Fibroblast of mammary gland (primary cell): ENCODE data around the gene GRIN3B.

Source experiments
- DNase-seq: peaks from one replicate; pipeline ENCODE4 v3.0.0-alpha.2; 2010; ENCODE audit warnings: low read depth
- H3K4me3 ChIP-seq: 2 replicates; pipeline ENCODE4 v1.5.1; 2011; ENCODE audit warnings: low read depth, mild to moderate bottlenecking, low read length, moderate library complexity; ENCODE audit not compliant: control insufficient read depth
- CTCF ChIP-seq: conservative IDR thresholded peaks from 2 replicates; pipeline ENCODE4 v1.5.1; 2011; ENCODE audit warnings: low read depth, low read length, inconsistent platforms; ENCODE audit not compliant: control insufficient read depth, insufficient read depth

GRIN3B gene

GRCh38 chr19:1000095-1000494 is at the start of gene GRIN3B:
Gene GRIN3B (plus strand): TSS chr19:1000419. CDS start chr19:1000438, 19 bp downstream.
- peak; percentile 40 for TF ChIP-seq CTCF
- peak; percentile 38 for DNase-seq
- H3K4me3 ChIP-seq = no peak within 1 kb of the TSS

- no peak for TF ChIP-seq CTCF
- no peak for DNase-seq
- H3K4me3 ChIP-seq = no peak overlapping the region
Measured at GRCh38 chr19:952049-952679, 48.1 kb upstream of the GRIN3B start.

GRCh38 chr19:952680-953444 is 47.4 kb upstream of the GRIN3B start:
- no peak overlapping the region for H3K4me3 ChIP-seq
- no peak for TF ChIP-seq CTCF
- DNase-seq = no peak

GRCh38 chr19:953445-954271 is 46.6 kb upstream of the GRIN3B start:
- TF ChIP-seq CTCF = no peak
- DNase-seq = no peak
- H3K4me3 ChIP-seq = no peak overlapping the region

GRCh38 chr19:954272-954671 is 45.9 kb upstream of the GRIN3B start:
- DNase-seq = no peak

More at GRCh38 chr19:954272-954671, 45.9 kb upstream of the GRIN3B start:
- no peak for TF ChIP-seq CTCF
- H3K4me3 ChIP-seq = no peak overlapping the region
